Endometrial microvascular endothelial cells (primary cell): Measurements from ENCODE around the gene ICA1. TPM values are rescaled to one million over a fixed set of nuclear protein-coding genes. Genes with fewer than 3 reads are reported as not detected.

Experiments used
- in situ Hi-C: cut with HindIII; loops from 2 replicates; pipeline ENCODE4 v1.10.0; 2017; ENCODE audit warnings: low sequenced_read_pairs, low pct_unique_long_range_greater_than_20kb; ENCODE audit errors: inconsistent ontology term
- total RNA-seq: library from RNA; depleted of rRNA; stranded (reverse); fragments of >200 nt; gene quantifications from one replicate; pipeline ENCODE4 v1.2.3, GENCODE V29; 2015; ENCODE audit errors: inconsistent ontology term

ICA1 gene
- total RNA-seq, 1 donor from 2014 or later: 18.0 TPM

DNA sequence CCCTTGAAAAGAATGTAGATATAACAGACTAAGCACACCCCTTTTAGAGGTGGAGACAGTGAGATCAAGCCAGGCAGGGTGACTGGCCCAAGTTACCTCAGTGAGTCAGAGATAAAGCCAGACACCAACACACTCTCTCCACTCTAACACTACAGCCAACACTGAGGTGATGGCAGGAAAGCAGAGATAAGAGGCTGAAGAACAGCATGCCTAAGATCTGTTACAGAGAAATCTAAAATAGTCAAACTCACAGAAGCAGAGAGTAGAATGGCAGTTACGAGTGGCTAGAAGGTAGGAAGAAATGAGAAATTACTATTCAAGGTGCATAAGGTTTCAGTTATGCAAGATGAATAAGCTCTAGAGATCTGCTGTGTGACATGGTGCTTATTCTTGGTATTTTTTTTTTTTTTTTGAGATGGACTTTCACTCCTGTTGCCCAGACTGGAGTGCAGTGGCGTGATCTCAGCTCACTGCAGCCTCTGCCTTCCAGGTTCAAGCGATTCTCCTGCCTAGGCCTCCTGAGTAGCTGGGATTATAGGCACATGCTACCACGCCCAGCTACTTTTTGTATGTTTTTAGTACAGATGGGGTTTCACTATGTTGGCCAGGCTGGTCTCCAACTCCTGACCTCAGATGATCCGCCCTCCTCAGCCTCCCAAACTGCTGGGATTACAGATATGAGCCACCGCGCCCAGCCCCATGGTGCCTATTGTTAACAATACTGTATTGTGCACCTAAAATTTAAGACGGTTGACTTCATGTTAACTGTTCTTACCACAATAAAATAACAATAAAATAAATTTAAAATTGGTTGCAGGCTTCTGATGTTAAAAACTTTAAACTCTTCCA lies 28.7 kb downstream of the ICA1 start:
- in situ Hi-C loops: no loop called here

DNA sequence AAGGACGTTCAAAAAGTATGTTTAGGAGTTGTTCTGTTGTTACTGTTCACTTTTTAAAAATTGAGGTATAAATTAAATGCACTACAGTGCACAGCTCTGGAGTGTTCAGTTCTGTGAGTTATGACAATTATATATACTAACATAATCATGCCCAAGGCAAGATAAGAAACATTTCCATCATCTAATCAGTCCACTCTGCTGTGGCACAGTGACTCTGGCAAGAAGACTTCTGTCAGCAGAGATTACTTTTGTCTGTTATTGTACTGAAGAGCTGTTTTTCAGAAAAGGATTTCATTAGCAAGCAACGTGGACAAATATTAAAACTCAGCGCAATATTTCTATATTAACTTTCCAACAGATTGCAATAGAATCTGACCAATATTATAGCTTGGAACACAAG lies 32.0 kb downstream of the ICA1 start:
- in situ Hi-C loops: no loop called here

DNA sequence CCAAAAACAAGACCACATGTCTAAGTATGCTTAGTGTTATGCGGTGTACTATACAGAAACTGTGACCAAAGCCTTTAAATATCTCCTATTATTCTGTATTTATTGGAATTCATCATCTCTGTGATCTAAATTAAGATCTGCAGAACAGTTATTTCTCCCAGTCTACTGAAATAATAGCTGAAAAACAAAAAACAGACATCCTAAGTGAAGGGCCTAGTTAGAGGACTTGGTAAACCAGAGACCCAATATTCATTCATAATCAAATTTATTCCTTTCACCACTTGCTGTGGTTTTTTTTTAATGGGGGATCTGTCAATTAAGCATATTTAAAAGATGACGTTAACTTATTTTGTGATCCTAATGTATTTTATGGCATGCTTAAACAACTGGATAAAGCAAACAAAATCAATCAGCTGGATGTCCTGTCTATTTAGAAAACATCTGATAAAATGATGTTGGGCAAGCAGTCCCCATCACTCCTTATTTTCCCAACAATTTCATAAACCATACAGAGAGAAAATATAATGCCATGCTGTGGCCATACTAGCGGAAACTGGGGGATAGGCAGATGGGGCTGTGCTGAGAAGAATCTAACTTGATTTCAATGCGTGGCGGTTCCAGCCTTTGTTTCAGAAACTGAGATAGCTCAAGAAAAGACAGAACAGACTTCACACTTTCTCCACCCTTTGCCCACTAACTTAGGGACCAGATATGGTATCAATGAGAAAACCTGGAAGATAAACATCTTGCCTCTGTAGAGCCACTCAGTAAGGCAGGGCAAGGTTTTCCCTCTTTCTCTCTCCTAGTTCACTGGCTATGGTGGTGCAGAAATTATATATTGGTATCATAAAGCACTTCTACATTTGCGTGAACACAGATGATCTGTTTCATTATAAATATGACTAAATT lies 32.9 kb downstream of the ICA1 start:
- in situ Hi-C loops: no loop called here

DNA sequence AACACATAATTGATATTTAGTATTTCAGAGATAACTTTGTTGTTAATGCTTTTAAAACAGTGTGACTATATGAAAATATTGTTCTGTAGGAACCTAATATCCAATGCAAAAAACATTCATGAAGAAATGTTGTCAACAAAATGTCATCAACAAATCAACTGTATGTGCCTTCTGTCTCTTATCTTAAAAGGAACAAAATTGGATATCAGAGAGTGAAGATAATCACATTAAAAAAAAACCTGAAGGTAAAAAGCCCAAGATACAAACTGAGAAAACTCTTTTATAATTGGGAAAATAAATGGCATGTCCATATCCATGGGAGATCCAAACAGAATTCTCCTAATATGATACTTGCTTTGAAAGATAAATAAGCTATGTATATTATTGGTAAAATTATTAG lies 33.9 kb downstream of the ICA1 start:
- in situ Hi-C loops: no loop called here

DNA sequence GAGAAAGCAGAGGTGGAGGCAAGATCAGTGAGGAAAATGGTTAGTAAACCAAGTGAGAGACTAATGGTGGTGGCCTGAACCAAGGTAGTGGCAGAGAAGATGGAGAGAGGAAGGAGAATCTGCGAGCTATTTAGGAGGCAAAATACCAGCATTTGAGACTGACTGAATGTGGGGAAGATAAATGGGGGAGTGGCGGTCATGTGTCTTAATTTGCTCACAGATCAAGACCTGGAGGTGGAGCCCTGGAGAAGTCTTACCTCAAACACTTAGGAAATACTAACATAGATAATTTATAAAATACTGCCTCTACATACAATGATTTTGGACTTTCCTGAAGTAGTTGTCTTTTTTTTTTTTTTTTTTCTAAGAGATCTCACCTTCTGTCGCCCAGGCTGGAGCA lies 34.7 kb downstream of the ICA1 start:
- in situ Hi-C loops: no loop called here

DNA sequence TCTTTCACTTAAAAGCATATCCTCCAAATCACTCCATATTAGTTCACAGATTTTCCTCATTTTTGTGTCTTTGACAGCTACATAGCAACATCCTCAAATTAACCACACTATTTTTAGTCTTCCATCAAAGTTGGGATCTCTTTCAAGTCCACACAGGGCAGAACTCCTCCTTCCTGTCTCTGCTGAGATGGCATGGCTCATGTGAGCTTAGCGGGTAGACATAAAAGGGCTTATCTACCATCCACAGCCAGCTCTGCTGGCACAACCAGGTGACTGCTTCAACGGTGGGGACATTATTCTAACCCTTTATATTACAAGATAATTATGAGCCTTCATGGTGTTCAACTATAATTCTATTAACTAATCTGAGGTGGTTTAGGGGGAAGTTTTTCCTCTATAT lies 35.5 kb downstream of the ICA1 start:
- in situ Hi-C loops: no loop called here

DNA sequence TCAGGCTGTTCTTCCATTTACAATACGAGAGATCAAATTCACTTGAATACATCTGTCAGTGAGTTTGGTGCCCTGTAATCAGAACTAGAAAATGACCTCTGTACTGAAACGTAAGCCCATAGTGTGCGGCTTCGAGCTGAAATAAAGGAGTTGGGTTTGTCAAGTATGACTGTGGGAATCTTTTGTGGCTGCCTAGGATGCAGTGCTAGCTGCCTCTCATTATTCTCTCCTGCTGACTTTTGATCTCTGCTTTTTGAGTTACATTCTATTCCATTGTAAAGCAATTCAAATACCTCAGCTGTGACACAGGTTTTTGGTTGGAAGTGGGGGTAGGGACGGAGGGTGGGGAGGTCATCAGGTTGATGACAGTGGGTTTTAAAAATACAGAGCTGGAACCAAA lies 40.4 kb downstream of the ICA1 start:
- in situ Hi-C loops: no loop called here

DNA sequence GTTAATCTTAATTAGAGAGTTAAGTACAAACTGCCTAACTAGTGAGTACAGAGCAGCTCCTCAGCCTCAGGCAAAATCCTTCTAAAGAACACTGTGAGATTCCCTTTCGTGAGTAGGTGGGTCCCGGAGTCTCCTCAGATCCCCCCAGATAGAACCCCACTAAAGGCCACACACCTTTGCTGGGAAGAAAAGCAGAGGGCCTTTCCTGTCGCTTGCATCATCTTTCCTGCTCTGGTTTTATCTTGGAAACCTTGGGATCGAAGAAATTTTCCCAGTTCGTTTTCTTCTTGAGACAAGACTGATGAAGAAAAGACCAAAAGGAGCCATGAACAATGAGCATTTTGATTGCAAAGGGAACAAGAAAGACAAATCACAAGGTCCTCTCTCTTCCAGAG lies 40.9 kb downstream of the ICA1 start:
- in situ Hi-C loops: no loop called here

DNA sequence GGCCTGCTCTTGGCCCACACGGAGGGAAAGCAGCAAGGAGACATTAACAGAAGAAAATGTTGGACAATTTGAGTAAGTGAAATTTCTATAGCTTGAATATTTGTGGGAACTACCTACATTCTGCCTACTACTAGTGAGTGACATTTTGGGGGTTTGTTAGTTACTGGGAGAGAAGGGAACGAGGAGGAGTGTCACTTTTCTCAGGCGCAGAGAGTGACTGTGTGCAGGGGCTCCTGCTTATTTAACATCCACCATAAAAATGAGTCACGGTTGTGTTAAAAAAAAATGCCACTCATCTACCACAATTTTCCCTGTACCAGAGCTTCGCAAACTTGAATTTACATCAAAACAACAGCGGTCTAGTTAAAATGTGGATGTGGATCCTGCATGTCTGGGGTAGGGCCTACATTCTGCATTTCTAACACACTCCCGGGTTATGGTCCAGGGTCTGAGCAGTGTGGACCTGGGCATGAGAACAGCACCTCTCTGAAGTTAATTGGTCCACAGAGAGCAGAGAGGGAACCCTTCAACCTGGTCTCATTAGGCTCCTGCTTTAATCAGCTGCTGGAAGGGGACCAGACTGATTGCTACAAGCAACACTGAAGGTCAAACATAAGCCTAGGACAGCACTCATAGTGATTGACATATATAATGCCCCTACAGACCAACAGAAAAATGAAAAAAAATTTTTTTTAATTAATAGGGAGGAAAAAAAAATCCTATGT lies 41.4 kb downstream of the ICA1 start:
- in situ Hi-C loops: no loop called here

DNA sequence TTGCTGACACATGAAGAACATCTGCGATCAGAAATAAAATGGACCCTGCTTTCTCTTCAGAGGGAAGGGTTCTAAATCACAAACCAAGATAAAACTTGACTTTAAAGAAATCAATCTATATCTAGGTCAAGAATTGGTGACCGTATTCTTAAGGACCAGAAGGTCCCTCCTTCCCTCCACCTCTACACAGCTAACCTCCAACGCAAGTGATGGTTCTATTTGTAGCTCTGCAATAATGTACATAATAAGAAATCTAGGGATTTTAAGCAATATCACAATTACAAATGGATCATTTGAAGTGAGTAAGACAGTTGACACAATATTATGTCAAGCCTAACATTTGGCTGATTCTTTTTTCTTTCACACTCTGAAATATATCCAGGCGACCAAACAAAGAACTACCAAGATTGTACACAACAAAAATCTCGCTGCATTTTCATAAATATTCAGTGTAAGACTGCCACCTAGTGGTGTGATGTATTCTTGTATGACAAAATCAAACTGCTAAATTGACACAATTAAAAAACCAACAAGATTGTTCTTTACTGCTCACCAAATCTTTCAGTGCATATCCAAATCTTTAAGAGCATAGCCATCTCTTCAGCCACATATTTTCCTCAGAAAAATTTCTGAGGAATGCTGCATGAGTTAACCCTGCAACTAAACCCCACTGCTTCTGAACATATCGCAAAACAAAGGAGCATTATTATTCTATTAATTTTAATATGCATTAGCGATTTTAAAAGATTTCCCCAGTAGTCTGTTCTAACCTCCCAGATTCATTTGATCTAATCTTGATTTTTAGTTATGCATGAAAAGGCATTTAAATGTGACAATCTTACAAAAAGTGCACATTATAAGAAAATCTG lies 44.5 kb downstream of the ICA1 start:
- in situ Hi-C loops: no loop called here

DNA sequence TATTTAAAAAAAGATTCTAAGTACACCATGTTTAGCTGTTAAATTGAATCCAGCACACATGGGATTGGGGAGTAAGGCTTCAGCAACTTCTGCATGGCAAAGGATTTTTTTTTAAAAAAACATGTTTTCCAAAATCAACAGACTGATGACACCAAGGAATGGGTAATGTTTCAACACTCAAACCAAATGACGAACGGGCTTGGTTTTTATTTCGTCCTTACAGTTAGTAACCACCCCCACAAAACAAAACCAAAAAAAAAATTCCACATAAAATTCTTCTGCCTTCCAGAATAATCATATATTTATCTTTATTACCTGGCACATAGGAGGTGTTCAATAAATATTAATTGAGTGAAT lies 45.7 kb downstream of the ICA1 start:
- in situ Hi-C loops: no loop called here

DNA sequence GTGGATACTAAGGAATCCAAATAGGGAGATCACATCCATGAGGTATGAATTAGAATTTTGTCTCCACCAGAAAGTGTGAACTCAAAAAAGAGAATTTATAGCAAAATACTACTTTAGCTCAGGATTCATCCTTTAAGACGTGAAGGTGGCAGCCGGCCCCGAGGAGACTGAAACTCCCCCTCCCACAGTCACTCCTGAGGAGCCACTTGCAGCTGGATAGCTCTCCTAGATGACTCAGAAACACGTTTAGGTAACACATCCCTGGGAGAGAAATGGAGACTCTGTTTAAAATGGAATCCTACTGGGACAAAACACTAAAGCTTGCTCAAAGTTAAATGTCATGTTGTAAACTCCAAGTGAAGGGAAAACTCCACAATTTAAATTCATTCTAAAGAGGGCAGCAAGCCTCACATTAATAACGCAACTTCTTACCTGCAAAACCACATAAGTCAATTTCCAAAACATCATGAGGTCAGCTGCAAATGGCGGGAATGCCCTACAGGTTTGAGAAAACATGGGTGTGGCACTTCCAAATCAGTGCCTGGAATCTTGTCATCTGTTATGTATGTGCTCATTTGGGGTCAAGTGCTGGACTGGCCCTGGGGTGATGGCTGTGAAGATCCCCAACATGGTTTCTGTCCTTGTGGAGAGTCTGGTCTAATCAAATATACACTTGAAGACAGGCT lies 46.2 kb downstream of the ICA1 start:
- in situ Hi-C loops: no loop called here

DNA sequence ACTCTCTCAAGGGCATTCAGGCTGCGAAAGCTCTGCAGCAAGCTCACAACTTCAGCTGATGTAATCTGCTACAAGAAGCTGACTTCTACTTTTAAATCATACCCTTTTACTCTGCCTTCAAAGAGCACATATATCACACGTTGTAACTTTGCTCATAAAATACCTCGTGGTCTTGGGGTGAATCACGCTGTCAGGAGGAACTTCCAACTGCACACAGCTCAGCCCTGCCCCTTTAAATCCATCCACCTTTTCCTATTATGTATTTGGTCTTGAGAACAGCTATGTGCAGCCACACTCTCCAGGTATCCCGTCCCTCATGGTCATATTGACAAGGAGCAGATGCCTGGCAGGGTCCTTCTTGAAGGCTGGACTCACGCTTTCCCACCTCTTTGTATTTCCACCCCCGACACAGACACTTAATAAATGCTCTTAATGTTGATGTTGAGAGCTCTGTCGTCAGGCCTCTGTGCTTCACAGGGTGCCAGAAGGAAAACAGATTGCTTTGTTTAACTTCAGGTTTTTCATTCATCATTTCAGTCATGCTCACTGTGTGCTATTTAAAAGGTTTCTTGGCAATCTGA lies 47.6 kb downstream of the ICA1 start:
- in situ Hi-C loops: no loop called here

DNA sequence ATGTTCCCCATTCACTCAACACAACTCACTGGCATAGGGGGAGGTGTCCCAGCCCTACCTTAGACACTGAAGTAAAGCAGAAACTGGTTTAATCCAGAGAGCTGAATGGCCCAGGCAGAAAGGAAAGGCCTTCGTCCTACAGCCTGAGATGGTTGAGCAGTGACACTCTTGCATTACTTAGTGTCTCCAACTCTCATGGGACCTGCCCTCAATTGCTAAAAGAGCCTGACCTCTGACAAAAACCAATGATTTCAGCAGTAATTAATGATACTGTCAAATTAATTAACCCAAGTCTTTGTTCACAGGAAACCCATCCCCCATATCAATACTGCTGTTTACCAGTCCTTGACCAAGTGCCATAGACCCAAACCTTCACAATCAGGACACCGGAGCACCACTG lies 48.6 kb downstream of the ICA1 start:
- in situ Hi-C loops: no loop called here

DNA sequence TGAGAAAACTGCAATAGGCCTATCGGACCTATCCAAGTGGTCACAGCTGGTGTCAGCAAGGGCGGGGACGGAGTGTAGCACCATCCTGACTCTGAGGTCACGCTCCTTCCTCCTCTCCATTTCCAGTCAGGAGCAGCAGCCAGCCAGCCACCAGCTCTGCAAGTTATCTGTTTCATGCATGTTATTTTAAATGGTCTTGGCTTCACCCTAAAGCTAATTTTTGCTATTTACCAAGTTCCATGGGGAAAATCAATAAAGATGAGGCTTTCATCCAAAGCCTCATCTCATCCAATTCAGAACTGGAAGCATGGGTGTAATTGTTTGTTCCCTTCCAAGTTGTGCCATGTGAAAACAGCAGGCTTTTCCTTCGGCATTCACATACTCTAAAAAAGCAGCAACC lies 49.3 kb downstream of the ICA1 start:
- in situ Hi-C loops: no loop called here

DNA sequence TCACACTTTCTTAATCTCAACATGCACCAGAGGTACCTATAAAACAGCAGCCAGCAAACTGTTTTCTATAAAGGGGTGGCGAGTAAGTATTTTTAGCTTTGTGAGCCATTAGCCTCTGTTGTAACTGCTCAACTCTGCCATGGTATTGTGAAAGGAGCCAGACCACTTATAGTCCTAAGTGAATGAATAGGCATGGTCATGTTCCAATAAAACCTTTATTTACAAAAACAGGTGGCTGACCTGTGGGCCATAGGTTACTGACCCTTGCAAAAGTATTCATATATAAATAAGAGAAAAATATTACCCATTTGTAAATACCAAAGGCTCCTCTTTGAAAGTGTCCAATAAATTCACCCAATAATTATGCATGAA lies 50.3 kb downstream of the ICA1 start:
- in situ Hi-C loops: no loop called here

DNA sequence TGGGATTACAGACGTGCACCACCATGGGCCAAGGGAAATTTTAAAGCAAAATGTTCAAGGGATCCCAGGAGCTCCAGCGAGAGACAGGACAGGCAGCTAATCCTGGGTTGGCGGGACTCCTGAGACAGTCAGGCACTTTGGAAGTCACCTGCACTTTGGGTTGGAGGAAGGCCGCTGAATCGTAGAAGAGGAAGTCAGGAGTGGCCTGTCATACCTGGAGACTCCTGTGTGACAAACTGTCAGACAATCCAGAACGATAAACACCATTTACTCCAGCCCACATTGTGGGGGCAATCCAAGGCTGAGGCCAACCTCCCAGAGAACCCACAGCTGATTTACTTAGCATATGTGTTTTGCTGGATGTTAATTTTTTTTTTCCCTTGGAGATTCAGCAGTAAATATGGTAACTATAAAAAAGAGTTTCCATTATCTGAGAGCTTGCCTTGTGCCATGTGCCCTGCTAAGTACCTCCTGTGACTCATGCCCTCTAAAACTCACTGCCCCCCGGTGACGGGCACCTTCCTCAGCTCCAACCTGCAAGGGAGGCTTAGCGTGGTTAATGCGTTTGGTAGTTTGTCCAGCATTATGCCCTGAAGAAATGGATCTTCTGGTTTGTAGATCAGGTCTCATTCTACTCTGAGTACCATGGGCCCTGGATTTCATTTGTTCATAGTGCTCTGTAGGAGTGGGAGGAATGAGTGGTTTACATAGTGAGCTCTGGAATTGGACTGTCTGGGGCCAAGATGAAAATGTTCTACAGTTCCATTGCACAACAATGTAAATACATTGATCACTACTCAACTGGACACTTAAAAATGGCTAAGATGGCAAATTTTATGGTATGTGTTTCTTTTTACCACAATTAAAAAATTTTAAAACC lies 50.9 kb downstream of the ICA1 start:
- in situ Hi-C loops: no loop called here
